IMR-90 (cell line): Measurements from ENCODE around the gene C18orf32. TPM values are rescaled to one million over a fixed set of nuclear protein-coding genes. Genes with fewer than 3 reads are reported as not detected.

Experiments
- ATAC-seq: fragments of 200-7000 bp; cut with Tn5 transposase; 2 replicates; pipeline ENCODE4 v1.9.1; 2020; ENCODE audit warnings: low read depth, mild to moderate bottlenecking, moderate library complexity
- BruUV-seq: library from RNA; stranded (reverse); fragments of 400-500 nt; replicated peaks from 2 replicates; lab custom pipeline; 2021; lab: Mats Ljungman, UMichigan
- CTCF ChIA-PET: fragments of 300-600 bp; formaldehyde crosslinking; extraction: SDS; loops from one replicate; lab custom pipeline; 2021; ENCODE audit warnings: antibody characterized with exemption; lab: Yijun Ruan, JAX
- POLR2A ChIA-PET: fragments of 300-600 bp; sonication (Branson Sonifier 250); formaldehyde crosslinking; loops from one replicate; lab custom pipeline; 2022; ENCODE audit warnings: antibody characterized with exemption; ENCODE audit not compliant: unreplicated experiment; lab: Charles Lee
- DNase-seq: peaks from one replicate; pipeline ENCODE4 v3.0.0; 2013
- H2AFZ ChIP-seq: replicated peaks from 2 replicates; pipeline ENCODE3; 2013; ENCODE audit warnings: low read length, mild to moderate bottlenecking; ENCODE audit not compliant: poor library complexity
- H2AK5ac ChIP-seq: 2 replicates; pipeline ENCODE4 v1.6.1; 2013; ENCODE audit warnings: low read depth, low read length, inconsistent platforms
- H2AK9ac ChIP-seq: replicated peaks from 2 replicates; pipeline ENCODE3; 2013; ENCODE audit warnings: mild to moderate bottlenecking, low read depth, low read length, moderate library complexity; ENCODE audit not compliant: poor library complexity
- H2BK120ac ChIP-seq: 2 replicates; pipeline ENCODE4 v1.6.1; 2013; ENCODE audit warnings: low read depth, low read length, inconsistent platforms
- H2BK15ac ChIP-seq: 3 replicates; pipeline ENCODE4 v1.6.1; 2013; ENCODE audit warnings: low read depth, low read length, inconsistent platforms
- H2BK20ac ChIP-seq: 2 replicates; pipeline ENCODE4 v1.6.1; 2013; ENCODE audit warnings: low read depth, mild to moderate bottlenecking, inconsistent platforms, low read length, moderate library complexity
- H2BK5ac ChIP-seq: 2 replicates; pipeline ENCODE4 v1.6.1; 2013; ENCODE audit warnings: mild to moderate bottlenecking, low read depth, low read length, inconsistent platforms; ENCODE audit not compliant: poor library complexity, severe bottlenecking
- H3K14ac ChIP-seq: replicated peaks from 2 replicates; pipeline ENCODE4 v1.6.1; 2013; ENCODE audit warnings: low read depth, low read length, inconsistent platforms
- H3K18ac ChIP-seq: 2 replicates; pipeline ENCODE4 v1.6.1; 2013; ENCODE audit warnings: low read depth, low read length, control low read depth
- H3K23ac ChIP-seq: 2 replicates; pipeline ENCODE4 v1.6.1; 2013; ENCODE audit warnings: low read depth, low read length, inconsistent platforms
- H3K27ac ChIP-seq: 2 replicates; pipeline ENCODE4 v1.5.1; 2013; ENCODE audit warnings: mild to moderate bottlenecking, control low read depth, low read length; ENCODE audit not compliant: insufficient read depth
- H3K27me3 ChIP-seq: 2 replicates; pipeline ENCODE4 v1.6.1; 2013; ENCODE audit warnings: low read length; ENCODE audit not compliant: control insufficient read depth, insufficient read depth
- H3K36me3 ChIP-seq: 2 replicates; pipeline ENCODE4 v1.6.1; 2013; ENCODE audit warnings: low read length, mixed read lengths; ENCODE audit not compliant: control insufficient read depth, insufficient read depth
- H3K4ac ChIP-seq: 2 replicates; pipeline ENCODE4 v1.6.1; 2013; ENCODE audit warnings: low read depth, low read length, inconsistent platforms
- H3K4me1 ChIP-seq: 2 replicates; pipeline ENCODE4 v1.6.1; 2013; ENCODE audit warnings: low read length, mixed read lengths; ENCODE audit not compliant: control insufficient read depth, insufficient read depth
- H3K4me2 ChIP-seq: 2 replicates; pipeline ENCODE4 v1.6.1; 2013; ENCODE audit warnings: low read depth, mild to moderate bottlenecking, control low read depth, low read length, moderate library complexity
- H3K4me3 ChIP-seq: 2 replicates; pipeline ENCODE4 v1.5.1; 2013; ENCODE audit warnings: low read depth, mild to moderate bottlenecking, control low read depth, low read length, moderate library complexity; ENCODE audit not compliant: insufficient read depth
- H3K56ac ChIP-seq: 2 replicates; pipeline ENCODE4 v1.6.1; 2013; ENCODE audit warnings: low read length, inconsistent platforms; ENCODE audit not compliant: insufficient read depth; ENCODE audit errors: extremely low read depth
- H3K79me1 ChIP-seq, 2 experiments: 2 replicates each; pipeline ENCODE4 v1.6.1; 2013; ENCODE audit warnings: low read length in 2 of 2, inconsistent platforms in 1 of 2, low read depth in 1 of 2
- H3K9ac ChIP-seq: 2 replicates; pipeline ENCODE4 v1.6.1; 2013; ENCODE audit warnings: low read depth, low read length, control low read depth
- H3K9me1 ChIP-seq: 2 replicates; pipeline ENCODE4 v1.6.1; 2013; ENCODE audit warnings: low read length, inconsistent platforms; ENCODE audit not compliant: insufficient read depth
- H3K9me3 ChIP-seq: 2 replicates; pipeline ENCODE4 v1.6.1; 2013; ENCODE audit warnings: low read length; ENCODE audit not compliant: control insufficient read depth, insufficient read depth
- H4K20me1 ChIP-seq: 2 replicates; pipeline ENCODE4 v1.6.1; 2013; ENCODE audit warnings: low read length, inconsistent platforms; ENCODE audit not compliant: insufficient read depth
- H4K5ac ChIP-seq: 2 replicates; pipeline ENCODE4 v1.6.1; 2013; ENCODE audit warnings: mild to moderate bottlenecking, low read depth, low read length, control low read depth
- H4K8ac ChIP-seq, 2 experiments: 2 replicates each; pipeline ENCODE4 v1.6.1; 2013; ENCODE audit warnings: low read depth in 2 of 2, low read length in 2 of 2, control low read depth in 1 of 2, inconsistent platforms in 1 of 2
- H4K91ac ChIP-seq: 2 replicates; pipeline ENCODE4 v1.6.1; 2013; ENCODE audit warnings: low read depth, low read length, inconsistent platforms; ENCODE audit not compliant: insufficient read depth
- BHLHE40 ChIP-seq: fragments of 150-350 bp; IDR thresholded peaks from 2 replicates; pipeline ENCODE4 v1.6.1; 2016; ENCODE audit warnings: mild to moderate bottlenecking, low read depth, low read length
- CTCF ChIP-seq: conservative IDR thresholded peaks from 2 replicates; pipeline ENCODE4 v1.5.1; 2012; ENCODE audit warnings: mild to moderate bottlenecking, low read depth, low read length, improper control_type of control experiment
- MAFK ChIP-seq: IDR thresholded peaks from 2 replicates; pipeline ENCODE4 v1.6.1; 2012; ENCODE audit warnings: low read depth, low read length, improper control_type of control experiment
- MAZ ChIP-seq: IDR thresholded peaks from 2 replicates; pipeline ENCODE4 v1.6.1; 2012; ENCODE audit warnings: low read depth, mild to moderate bottlenecking, low read length, improper control_type of control experiment, moderate library complexity, borderline replicate concordance
- MXI1 ChIP-seq: IDR thresholded peaks from 2 replicates; pipeline ENCODE4 v1.6.1; 2012; ENCODE audit warnings: low read depth, mild to moderate bottlenecking, low read length, moderate library complexity, borderline replicate concordance
- NFE2L2 ChIP-seq: fragments of 150-350 bp; IDR thresholded peaks from 2 replicates; pipeline ENCODE4 v1.6.1; 2016; ENCODE audit warnings: low read depth, mild to moderate bottlenecking, low read length
- POLR2A ChIP-seq: IDR thresholded peaks from 2 replicates; pipeline ENCODE4 v1.6.1; 2012; ENCODE audit warnings: mild to moderate bottlenecking, low read depth, low read length
- RAD21 ChIP-seq: IDR thresholded peaks from 2 replicates; pipeline ENCODE4 v1.6.1; 2012; ENCODE audit warnings: low read length, improper control_type of control experiment
- WGBS, 2 experiments: methylation state at CpG; one replicate each; pipeline versions ENCODE4 v1.1.5 to v1.1.7; 2013; ENCODE audit warnings: missing lambda C conversion rate in 2 of 2; ENCODE audit not compliant: insufficient read length in 1 of 2; ENCODE audit errors: extremely low coverage in 2 of 2; 5-methylcytosine and 5-hydroxymethylcytosine counted together
- dilution Hi-C: fragments of 300-500 bp; cut with HindIII; formaldehyde crosslinking; loops from one replicate; pipeline ENCODE4 v1.14.3; 2018; ENCODE audit warnings: low sequenced_read_pairs; ENCODE audit not compliant: unreplicated experiment
- in situ Hi-C: fragments of 300-500 bp; cut with MboI; formaldehyde crosslinking; loops from 3 replicates; pipeline ENCODE4 v1.14.3; 2019; ENCODE audit warnings: low sequenced_read_pairs, inconsistent platforms, mixed read lengths
- intact Hi-C: fragments of 100-400 bp; cut with micrococcal nuclease; formaldehyde crosslinking; loops from 2 replicates; pipeline ENCODE4 v1.10.0; 2022
- polyA plus RNA-seq, 3 experiments: library from polyadenylated mRNA; depleted of rRNA; stranded (reverse); fragments of >200 nt; gene quantifications; 2 replicates each; pipeline ENCODE4 v1.2.3, GENCODE V29; 2012; ENCODE audit warnings: low replicate concordance in 1 of 3
- total RNA-seq: library from RNA; depleted of rRNA; stranded (reverse); fragments of >200 nt; gene quantifications from 2 replicates; pipeline ENCODE4 v1.2.3, GENCODE V29; 2012

Gene C18orf32
- total and polyA plus RNA-seq, 2 of the 4 experiments (the other 2 are of a cell fraction): 3.6 to 21.4 TPM

- Histone ChIP-seq H3K9ac (no peak overlapping the region), H3K9me3 (no peaks in the 10 kb centered on the region), H4K91ac (no peak overlapping the region), H3K27ac (no peak overlapping the region), H3K14ac (no peak overlapping the region), H2BK15ac (no peak overlapping the region), H3K27me3 (no peaks in the 10 kb centered on the region), H3K23ac (no peak overlapping the region), H3K4ac (no peak overlapping the region), H2BK20ac (no peak overlapping the region), H3K9me1 (no peaks in the 10 kb centered on the region; the same call in 1 of the 2 replicates), H4K20me1 (peaks cover 13% of the 10 kb centered on the region; the same call in 1 of the 2 replicates), H3K56ac (no peak overlapping the region), H2AK9ac (no peak overlapping the region), H2BK5ac (no peak overlapping the region), H2AFZ (no peak overlapping the region), H3K4me2 (no peak overlapping the region), H3K36me3 (no peaks in the 10 kb centered on the region), H2AK5ac (no peak overlapping the region), H4K8ac (no peak overlapping the region), H3K4me3 (no peak overlapping the region), H3K79me1 (peaks cover 17 to 32% of the 10 kb centered on the region in 2 experiments; a peak in 3 of 4 replicates), H3K4me1 (no peaks in the 10 kb centered on the region), H2BK120ac (no peak overlapping the region), H4K5ac (no peak overlapping the region), H3K18ac (no peak overlapping the region)
- no TSS peak for BruUV-seq
- ATAC-seq (no peak), DNase-seq (no peak)
- dilution Hi-C loops (no loop called here), intact Hi-C loops (loop anchor here (10.0 kb wide), 1 partner anchor 47 kb away; no protein-coding TSS in a partner anchor), in situ Hi-C loops (no loop called here)
- TF ChIP-seq POLR2A (no peak), MXI1 (no peak), CTCF (no peak), MAFK (no peak), MAZ (no peak), RAD21 (no peak), BHLHE40 (no peak), NFE2L2 (no peak)
- POLR2A ChIA-PET: no interaction called here
- WGBS, 2 experiments: no CpG with 5 or more reads among the region's 7 CpGs
- CTCF ChIA-PET: interaction anchor here (0.6 kb wide), 1 partner anchor 206 kb away, joined by 3 read pairs; no protein-coding TSS in a partner anchor
Measured at GRCh38 chr18:49441338-49441938, 45.6 kb downstream of the C18orf32 start.
